ENCODE measurements around the gene KCNMB3. TPM values are rescaled to one million over a fixed set of nuclear protein-coding genes. Genes with fewer than 3 reads are reported as not detected.

KCNMB3 gene
- total RNA-seq, 1 donor from 2014 or later: 4.4 TPM

DNA sequence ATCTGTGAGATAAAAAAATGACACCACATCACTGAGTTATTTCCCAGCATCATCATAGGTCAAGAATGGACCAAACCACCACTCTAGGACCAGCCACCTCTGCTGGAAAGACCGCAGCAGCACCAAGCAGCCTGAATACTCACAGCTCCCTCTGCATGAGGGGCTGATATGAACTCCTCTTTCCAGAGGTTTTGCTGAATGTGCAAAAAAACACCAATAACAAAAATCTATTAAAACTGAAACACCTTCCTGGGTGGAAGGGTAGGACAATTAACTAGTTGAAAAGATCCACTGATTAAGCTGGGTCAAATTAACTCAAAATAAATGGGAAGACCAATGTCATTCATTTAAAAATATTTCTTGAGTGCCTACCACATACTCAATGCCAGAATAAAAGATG, 28.9 kb upstream of the KCNMB3 start:
- Histone ChIP-seq H3K9ac (no peak overlapping the region), H4K20me1 (ENCODE audit: low read depth) (no peaks in the 10 kb centered on the region), H3K4me3 (no peak overlapping the region), H3K4me2 (no peak overlapping the region), H3K9me3 (ENCODE audit: low read depth) (no peaks in the 10 kb centered on the region), H3K4me1 (no peaks in the 10 kb centered on the region), H3K27me3 (no peaks in the 10 kb centered on the region), H3F3A (ENCODE audit: low read depth) (no peaks in the 10 kb centered on the region), H3K36me3 (no peaks in the 10 kb centered on the region), H3K79me2 (ENCODE audit: low read depth) (no peaks in the 10 kb centered on the region), H3K27ac (no peak overlapping the region), H2AFZ (replicated peaks) (no peak overlapping the region)
- H3K4me3 Mint-ChIP-seq: no peak overlapping the region
- TF ChIP-seq, protein P1, sequence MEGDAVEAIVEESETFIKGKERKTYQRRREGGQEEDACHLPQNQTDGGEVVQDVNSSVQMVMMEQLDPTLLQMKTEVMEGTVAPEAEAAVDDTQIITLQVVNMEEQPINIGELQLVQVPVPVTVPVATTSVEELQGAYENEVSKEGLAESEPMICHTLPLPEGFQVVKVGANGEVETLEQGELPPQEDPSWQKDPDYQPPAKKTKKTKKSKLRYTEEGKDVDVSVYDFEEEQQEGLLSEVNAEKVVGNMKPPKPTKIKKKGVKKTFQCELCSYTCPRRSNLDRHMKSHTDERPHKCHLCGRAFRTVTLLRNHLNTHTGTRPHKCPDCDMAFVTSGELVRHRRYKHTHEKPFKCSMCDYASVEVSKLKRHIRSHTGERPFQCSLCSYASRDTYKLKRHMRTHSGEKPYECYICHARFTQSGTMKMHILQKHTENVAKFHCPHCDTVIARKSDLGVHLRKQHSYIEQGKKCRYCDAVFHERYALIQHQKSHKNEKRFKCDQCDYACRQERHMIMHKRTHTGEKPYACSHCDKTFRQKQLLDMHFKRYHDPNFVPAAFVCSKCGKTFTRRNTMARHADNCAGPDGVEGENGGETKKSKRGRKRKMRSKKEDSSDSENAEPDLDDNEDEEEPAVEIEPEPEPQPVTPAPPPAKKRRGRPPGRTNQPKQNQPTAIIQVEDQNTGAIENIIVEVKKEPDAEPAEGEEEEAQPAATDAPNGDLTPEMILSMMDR (IDR thresholded peaks at IDR 0.05): no peak
- TF ChIP-seq EZH2 (IDR thresholded peaks at IDR 0.05) (no peak), EZH2phosphoT487 (IDR thresholded peaks at IDR 0.05) (no peak)
- no peak for DNase-seq (ENCODE audit: low spot score)
- H3K36me3 Mint-ChIP-seq: no peaks in the 10 kb centered on the region
- no peaks in the 10 kb centered on the region for H3K4me1 Mint-ChIP-seq
- no peak overlapping the region for H3K27ac Mint-ChIP-seq
- no peaks in the 10 kb centered on the region for H3K9me3 Mint-ChIP-seq
- H3K27me3 Mint-ChIP-seq (ENCODE audit: insufficient read depth, low read depth): peaks cover 2% of the 10 kb centered on the region

DNA sequence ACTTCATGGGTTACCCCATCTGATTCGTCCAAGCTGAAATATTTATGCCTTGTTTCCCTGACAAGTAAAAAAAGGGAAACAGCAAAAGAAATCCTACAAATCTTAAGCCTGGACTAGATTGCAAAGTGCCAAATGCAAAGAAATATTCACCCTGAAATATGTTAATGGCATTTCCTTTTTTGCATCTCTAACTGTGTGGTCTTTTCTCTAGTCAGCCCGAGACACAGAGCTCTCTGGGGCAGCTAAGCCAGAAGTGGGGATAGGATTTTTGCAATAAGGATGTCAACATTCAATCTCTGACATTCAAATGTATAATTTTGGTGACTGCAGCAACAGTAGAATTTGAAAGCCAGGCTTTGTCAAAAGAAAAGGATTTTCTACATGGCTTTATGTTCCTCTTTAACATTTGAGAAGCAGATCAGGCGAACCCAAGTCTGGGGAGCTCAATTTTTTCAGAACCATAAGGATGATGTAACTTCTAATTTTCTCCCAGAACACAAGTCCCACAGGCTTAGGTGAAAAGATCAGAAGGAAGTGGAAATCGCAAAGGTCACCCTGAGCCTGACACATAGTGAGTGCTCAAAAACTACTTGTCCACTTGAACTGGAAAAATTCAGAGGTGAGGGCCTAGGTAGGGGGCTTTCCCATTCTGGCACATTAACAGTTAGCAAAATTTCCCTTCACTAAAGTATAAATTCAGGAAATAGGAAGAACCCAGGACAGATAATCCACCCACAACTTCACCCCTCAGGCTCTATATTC, 28.2 kb upstream of the KCNMB3 start:
- H3K4me3 Mint-ChIP-seq: no peak overlapping the region
- no peak for DNase-seq (ENCODE audit: low spot score)
- Histone ChIP-seq H3K4me3 (no peak overlapping the region), H3K36me3 (no peaks in the 10 kb centered on the region), H3K27ac (no peak overlapping the region), H3K9me3 (ENCODE audit: low read depth) (no peaks in the 10 kb centered on the region), H2AFZ (replicated peaks) (no peak overlapping the region), H3K79me2 (ENCODE audit: low read depth) (no peaks in the 10 kb centered on the region), H3K4me1 (no peaks in the 10 kb centered on the region), H3K4me2 (no peak overlapping the region), H4K20me1 (ENCODE audit: low read depth) (no peaks in the 10 kb centered on the region), H3F3A (ENCODE audit: low read depth) (no peaks in the 10 kb centered on the region), H3K9ac (no peak overlapping the region), H3K27me3 (no peaks in the 10 kb centered on the region)
- H3K4me1 Mint-ChIP-seq: no peaks in the 10 kb centered on the region
- H3K36me3 Mint-ChIP-seq: no peaks in the 10 kb centered on the region
- H3K27me3 Mint-ChIP-seq (ENCODE audit: insufficient read depth, low read depth): peaks cover 2% of the 10 kb centered on the region
- H3K27ac Mint-ChIP-seq: no peak overlapping the region
- H3K9me3 Mint-ChIP-seq: no peaks in the 10 kb centered on the region
- TF ChIP-seq, protein P1 (IDR thresholded peaks at IDR 0.05): no peak
- TF ChIP-seq EZH2 (IDR thresholded peaks at IDR 0.05) (no peak), EZH2phosphoT487 (IDR thresholded peaks at IDR 0.05) (no peak)

- Mint-ChIP-seq H3K4me1 (no peaks in the 10 kb centered on the region), H3K4me3 (no peak overlapping the region), H3K36me3 (no peaks in the 10 kb centered on the region), H3K9me3 (no peaks in the 10 kb centered on the region), H3K27me3 (ENCODE audit: insufficient read depth, low read depth) (peaks cover 2% of the 10 kb centered on the region), H3K27ac (no peak overlapping the region)
- no peaks in the 10 kb centered on the region for H3K36me3 ChIP-seq
- no peaks in the 10 kb centered on the region for H3K79me2 ChIP-seq (ENCODE audit: low read depth)
- H3F3A ChIP-seq (ENCODE audit: low read depth): no peaks in the 10 kb centered on the region
- DNase-seq (ENCODE audit: low spot score): no peak
- H3K4me3 ChIP-seq: no peak overlapping the region
- H3K27ac ChIP-seq: no peak overlapping the region
- no peak overlapping the region for H3K4me2 ChIP-seq
- no peaks in the 10 kb centered on the region for H4K20me1 ChIP-seq (ENCODE audit: low read depth)
- no peak overlapping the region for H3K9ac ChIP-seq
- no peaks in the 10 kb centered on the region for H3K4me1 ChIP-seq
- no peaks in the 10 kb centered on the region for H3K27me3 ChIP-seq
- TF ChIP-seq EZH2phosphoT487 (IDR thresholded peaks at IDR 0.05) (no peak), EZH2 (IDR thresholded peaks at IDR 0.05) (no peak)
- TF ChIP-seq, protein P1 (IDR thresholded peaks at IDR 0.05): no peak
- H2AFZ ChIP-seq (replicated peaks): no peak overlapping the region
- no peaks in the 10 kb centered on the region for H3K9me3 ChIP-seq (ENCODE audit: low read depth)
These were observed 27.2 kb upstream of the KCNMB3 start for GRCh38 chr3:179278151-179278550.

All from neural progenitor cell (in vitro differentiated cells).